ENCODE results near the gene MAGIX.

MAGIX gene

GRCh38 chrX:49133759-49134158 is 28.8 kb upstream of the MAGIX start:
- Histone ChIP-seq H3K36me3 (ENCODE audit: insufficient read depth, low read length) (no peaks in the 10 kb centered on the region), H3K4me3 (ENCODE audit: low read depth, low read length, poor library complexity, severe bottlenecking) (no peak overlapping the region), H3F3A (ENCODE audit: insufficient read depth, low read length) (no peaks in the 10 kb centered on the region), H4K20me1 (ENCODE audit: insufficient read depth, low read length) (no peaks in the 10 kb centered on the region), H3K9ac (ENCODE audit: low read length) (no peak overlapping the region), H3K27me3 (ENCODE audit: insufficient read depth, low read length) (no peaks in the 10 kb centered on the region), H3K27ac (ENCODE audit: low read depth, low read length, poor library complexity, severe bottlenecking) (no peak overlapping the region), H3K9me2 (ENCODE audit: low read depth, low read length) (no peaks in the 10 kb centered on the region), H3K9me3 (ENCODE audit: low read length) (no peaks in the 10 kb centered on the region), H2AFZ (ENCODE audit: low read length) (no peak overlapping the region), H3K4me1 (ENCODE audit: insufficient read depth, low read length, severe bottlenecking) (peaks cover 7% of the 10 kb centered on the region), H3K79me2 (ENCODE audit: insufficient read depth, low read length) (no peaks in the 10 kb centered on the region), H3K4me2 (ENCODE audit: low read length) (no peak overlapping the region)
- TF ChIP-seq EZH2 (IDR thresholded peaks at IDR 0.05; ENCODE audit: borderline replicate concordance, low read length), result no peak
- TF ChIP-seq CTCF (IDR thresholded peaks at IDR 0.05; ENCODE audit: low read length), result no peak

- H3K4me2 ChIP-seq (ENCODE audit: low read length), result no peak overlapping the region
- no peak overlapping the region for H3K4me3 ChIP-seq (ENCODE audit: low read depth, low read length, poor library complexity, severe bottlenecking)
- no peaks in the 10 kb centered on the region for H3K27me3 ChIP-seq (ENCODE audit: insufficient read depth, low read length)
- no peaks in the 10 kb centered on the region for H3F3A ChIP-seq (ENCODE audit: insufficient read depth, low read length)
- H3K79me2 ChIP-seq (ENCODE audit: insufficient read depth, low read length), result no peaks in the 10 kb centered on the region
- no peak overlapping the region for H3K9ac ChIP-seq (ENCODE audit: low read length)
- no peak overlapping the region for H2AFZ ChIP-seq (ENCODE audit: low read length)
- H3K4me1 ChIP-seq (ENCODE audit: insufficient read depth, low read length, severe bottlenecking), result no peaks in the 10 kb centered on the region
- H4K20me1 ChIP-seq (ENCODE audit: insufficient read depth, low read length), result no peaks in the 10 kb centered on the region
- H3K9me3 ChIP-seq (ENCODE audit: low read length), result 0 out of 2 replicates have a peak, but pooled peaks cover 3% of the 10 kb centered on the region
- TF ChIP-seq CTCF (IDR thresholded peaks at IDR 0.05; ENCODE audit: low read length) (no peak), EZH2 (IDR thresholded peaks at IDR 0.05; ENCODE audit: borderline replicate concordance, low read length) (no peak)
- no peaks in the 10 kb centered on the region for H3K36me3 ChIP-seq (ENCODE audit: insufficient read depth, low read length)
- no peak overlapping the region for H3K27ac ChIP-seq (ENCODE audit: low read depth, low read length, poor library complexity, severe bottlenecking)
- H3K9me2 ChIP-seq (ENCODE audit: low read depth, low read length), result no peaks in the 10 kb centered on the region
Measured at GRCh38 chrX:49137492-49137891, 25.1 kb upstream of the MAGIX start.

GRCh38 chrX:49139713-49140112 is 22.8 kb upstream of the MAGIX start:
- H3K9me3 ChIP-seq (ENCODE audit: low read length), result 0 out of 2 replicates have a peak, but pooled peaks cover 3% of the 10 kb centered on the region
- no peaks in the 10 kb centered on the region for H3K9me2 ChIP-seq (ENCODE audit: low read depth, low read length)
- H4K20me1 ChIP-seq (ENCODE audit: insufficient read depth, low read length), result no peaks in the 10 kb centered on the region
- H3K4me2 ChIP-seq (ENCODE audit: low read length), result no peak overlapping the region
- H3F3A ChIP-seq (ENCODE audit: insufficient read depth, low read length), result no peaks in the 10 kb centered on the region
- no peaks in the 10 kb centered on the region for H3K36me3 ChIP-seq (ENCODE audit: insufficient read depth, low read length)
- H3K27me3 ChIP-seq (ENCODE audit: insufficient read depth, low read length), result no peaks in the 10 kb centered on the region
- no peaks in the 10 kb centered on the region for H3K79me2 ChIP-seq (ENCODE audit: insufficient read depth, low read length)
- no peak overlapping the region for H3K27ac ChIP-seq (ENCODE audit: low read depth, low read length, poor library complexity, severe bottlenecking)
- no peaks in the 10 kb centered on the region for H3K4me1 ChIP-seq (ENCODE audit: insufficient read depth, low read length, severe bottlenecking)
- H3K9ac ChIP-seq (ENCODE audit: low read length), result no peak overlapping the region
- TF ChIP-seq CTCF (IDR thresholded peaks at IDR 0.05; ENCODE audit: low read length) (no peak), EZH2 (IDR thresholded peaks at IDR 0.05; ENCODE audit: borderline replicate concordance, low read length) (no peak)
- no peak overlapping the region for H3K4me3 ChIP-seq (ENCODE audit: low read depth, low read length, poor library complexity, severe bottlenecking)
- no peak overlapping the region for H2AFZ ChIP-seq (ENCODE audit: low read length)

All from OCI-LY1 (cell line).